Measurements from ENCODE around the gene ADORA1. TPM values are rescaled to one million over a fixed set of nuclear protein-coding genes. Genes with fewer than 3 reads are reported as not detected.

ADORA1 gene
- not detected for total RNA-seq
- 0.23 TPM for polyA plus RNA-seq (2013, experiment 1 of 2)
- polyA plus RNA-seq (2013, experiment 2 of 2), result 0.29 TPM
- total RNA-seq, result 0 to 0.31 (median 0) reads per million in 172 experiments

DNA sequence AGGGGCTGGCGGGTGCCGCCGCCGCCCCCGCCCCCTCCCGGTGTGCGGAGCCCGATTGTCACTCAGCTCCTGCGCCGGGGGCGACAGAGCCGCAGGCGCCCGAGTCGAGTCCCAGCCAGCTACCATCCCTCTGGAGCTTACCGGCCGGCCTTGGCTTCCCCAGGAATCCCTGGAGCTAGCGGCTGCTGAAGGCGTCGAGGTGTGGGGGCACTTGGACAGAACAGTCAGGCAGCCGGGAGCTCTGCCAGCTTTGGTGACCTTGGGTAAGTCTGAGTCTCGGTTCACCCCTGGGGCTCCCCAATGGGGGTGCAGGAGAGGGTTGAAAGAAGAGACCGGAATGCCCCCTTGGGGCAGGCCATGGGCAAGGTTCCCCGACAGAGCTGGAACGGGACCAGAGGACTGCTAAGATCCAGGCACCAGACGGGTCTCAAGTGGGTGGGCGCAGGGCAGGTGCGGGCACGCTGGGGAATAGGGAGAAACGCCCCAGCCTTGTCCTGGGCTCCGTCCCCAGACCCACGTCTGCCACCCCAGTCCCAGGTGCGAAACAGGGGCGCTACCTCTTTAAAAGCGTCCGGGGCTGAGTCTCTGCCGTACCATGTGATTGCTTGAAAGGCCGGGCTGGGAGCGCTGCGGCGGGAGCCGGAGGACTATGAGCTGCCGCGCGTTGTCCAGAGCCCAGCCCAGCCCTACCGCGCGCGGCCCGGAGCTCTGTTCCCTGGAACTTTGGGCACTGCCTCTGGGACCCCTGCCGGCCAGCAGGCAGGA, at the start of gene ADORA1:
Gene ADORA1 (plus strand): TSS at position 61 of the 765 bp plus-strand sequence. CDS start 1,116 bp downstream, outside the sequence.
- Mint-ChIP-seq H3K9me3 (no peaks in the 10 kb centered on the region), H3K27me3 (peaks cover 73% of the 10 kb centered on the region), H3K27ac (no peak within 1 kb of the TSS), H3K4me1 (ENCODE audit: low read depth) (peaks cover 7% of the 10 kb centered on the region), H3K36me3 (ENCODE audit: low read depth) (no peaks in the 10 kb centered on the region), H3K4me3 (peak within 1 kb of the TSS; percentile 17)
- Histone ChIP-seq H3K36me3 (ENCODE audit: insufficient read depth, low read length) (no peaks in the 10 kb centered on the region), H3K4me1 (ENCODE audit: insufficient read depth, low read length) (peaks cover 14% of the 10 kb centered on the region), H3K27me3 (ENCODE audit: control insufficient read depth in 1 of 2, insufficient read depth in 2 of 2, low read length in 2 of 2) (peaks cover 43 to 57% of the 10 kb centered on the region in 2 experiments), H3K9me3 (ENCODE audit: control insufficient read depth in 1 of 2, insufficient read depth in 1 of 2, low read length in 2 of 2) (peaks cover 0 to 8% of the 10 kb centered on the region in 2 experiments), H3K27ac (ENCODE audit: low read depth in 1 of 2, low read length in 2 of 2) (no peak within 1 kb of the TSS), H3K4me3 (ENCODE audit: low read length) (peak within 1 kb of the TSS; percentile 16)
- TF ChIP-seq CTCF (IDR thresholded peaks at IDR 0.05), result no peak
- DNase-seq (peak in 1 of 14 experiments; percentile 7), ATAC-seq (ENCODE audit: poor library complexity) (no peak)
- ChIA-PET POLR2A (no interaction called here), CTCF (no interaction called here)
- intact Hi-C loops (cut with DNase I, micrococcal nuclease), result no loop called here

GRCh38 chr1:203077956-203078355, 49.6 kb upstream of the ADORA1 start:
- Mint-ChIP-seq H3K4me1 (ENCODE audit: low read depth) (no peaks in the 10 kb centered on the region), H3K27me3 (peaks cover 65% of the 10 kb centered on the region), H3K36me3 (ENCODE audit: low read depth) (no peaks in the 10 kb centered on the region), H3K9me3 (no peaks in the 10 kb centered on the region), H3K4me3 (no peak overlapping the region), H3K27ac (no peak overlapping the region)
- no peak for TF ChIP-seq CTCF (IDR thresholded peaks at IDR 0.05)
- no peaks in the 10 kb centered on the region for H3K9me3 ChIP-seq (ENCODE audit: control insufficient read depth in 1 of 2, insufficient read depth in 1 of 2, low read length in 2 of 2)
- H3K4me1 ChIP-seq (ENCODE audit: insufficient read depth, low read length), result peaks cover 11% of the 10 kb centered on the region
- H3K27me3 ChIP-seq (ENCODE audit: control insufficient read depth in 1 of 2, insufficient read depth in 2 of 2, low read length in 2 of 2), result peaks cover 39 to 47% of the 10 kb centered on the region in 2 experiments
- ATAC-seq (ENCODE audit: poor library complexity), result no peak
- intact Hi-C loops (cut with DNase I, micrococcal nuclease), result no loop called here
- no peak overlapping the region for H3K27ac ChIP-seq (ENCODE audit: low read depth in 1 of 2, low read length in 2 of 2)
- no peaks in the 10 kb centered on the region for H3K36me3 ChIP-seq (ENCODE audit: insufficient read depth, low read length)
- no peak for DNase-seq
- ChIA-PET POLR2A (no interaction called here), CTCF (no interaction called here)
- no peak overlapping the region for H3K4me3 ChIP-seq (ENCODE audit: low read length)

DNA sequence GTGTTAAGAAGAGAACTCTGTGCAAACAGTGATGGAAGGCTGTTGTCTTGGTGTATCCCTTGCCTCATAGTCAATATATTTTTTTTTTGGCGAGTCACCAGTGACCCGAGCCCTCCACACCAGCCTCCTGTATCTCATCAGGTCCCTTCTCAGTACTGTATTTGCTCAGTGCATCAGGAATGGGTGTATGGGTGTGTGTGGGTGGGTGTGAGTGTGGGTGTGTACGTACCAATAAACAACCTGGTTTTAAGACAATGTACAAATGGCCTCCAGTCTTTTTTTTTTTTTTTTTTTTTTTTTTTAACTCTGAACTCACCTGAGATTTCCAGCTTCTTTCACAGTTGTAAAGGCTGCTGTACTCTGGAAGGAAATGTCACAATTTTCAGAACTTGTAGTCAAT, 49.0 kb upstream of the ADORA1 start:
- Histone ChIP-seq H3K4me3 (ENCODE audit: low read length) (no peak overlapping the region), H3K9me3 (ENCODE audit: control insufficient read depth in 1 of 2, insufficient read depth in 1 of 2, low read length in 2 of 2) (no peaks in the 10 kb centered on the region), H3K4me1 (ENCODE audit: insufficient read depth, low read length) (peaks cover 11% of the 10 kb centered on the region), H3K27me3 (ENCODE audit: control insufficient read depth in 1 of 2, insufficient read depth in 2 of 2, low read length in 2 of 2) (peaks cover 39 to 46% of the 10 kb centered on the region in 2 experiments), H3K27ac (ENCODE audit: low read depth in 1 of 2, low read length in 2 of 2) (no peak overlapping the region), H3K36me3 (ENCODE audit: insufficient read depth, low read length) (no peaks in the 10 kb centered on the region)
- POLR2A ChIA-PET, result no interaction called here
- intact Hi-C loops (cut with DNase I, micrococcal nuclease), result no loop called here
- peaks cover 59% of the 10 kb centered on the region for H3K27me3 Mint-ChIP-seq
- H3K4me3 Mint-ChIP-seq, result no peak overlapping the region
- no peak for TF ChIP-seq CTCF (IDR thresholded peaks at IDR 0.05)
- ATAC-seq (ENCODE audit: poor library complexity), result no peak
- H3K27ac Mint-ChIP-seq, result no peak overlapping the region
- no peaks in the 10 kb centered on the region for H3K4me1 Mint-ChIP-seq (ENCODE audit: low read depth)
- no peaks in the 10 kb centered on the region for H3K9me3 Mint-ChIP-seq
- DNase-seq, result no peak
- H3K36me3 Mint-ChIP-seq (ENCODE audit: low read depth), result no peaks in the 10 kb centered on the region
- CTCF ChIA-PET, result interaction anchor here (0.6 kb wide), 1 partner anchor 138 kb away, joined by 4 read pairs; no protein-coding TSS in a partner anchor
